ENCODE data around the gene HHLA2. TPM values are rescaled to one million over a fixed set of nuclear protein-coding genes. Genes with fewer than 3 reads are reported as not detected.

The HHLA2 gene, protein sequence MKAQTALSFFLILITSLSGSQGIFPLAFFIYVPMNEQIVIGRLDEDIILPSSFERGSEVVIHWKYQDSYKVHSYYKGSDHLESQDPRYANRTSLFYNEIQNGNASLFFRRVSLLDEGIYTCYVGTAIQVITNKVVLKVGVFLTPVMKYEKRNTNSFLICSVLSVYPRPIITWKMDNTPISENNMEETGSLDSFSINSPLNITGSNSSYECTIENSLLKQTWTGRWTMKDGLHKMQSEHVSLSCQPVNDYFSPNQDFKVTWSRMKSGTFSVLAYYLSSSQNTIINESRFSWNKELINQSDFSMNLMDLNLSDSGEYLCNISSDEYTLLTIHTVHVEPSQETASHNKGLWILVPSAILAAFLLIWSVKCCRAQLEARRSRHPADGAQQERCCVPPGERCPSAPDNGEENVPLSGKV
- 0.06 to 0.15 TPM (median 0.10 TPM) in 4 of 5 replicates, not detected in the other for total RNA-seq (2022; extraction: Qiagen RNA extraction)

DNA sequence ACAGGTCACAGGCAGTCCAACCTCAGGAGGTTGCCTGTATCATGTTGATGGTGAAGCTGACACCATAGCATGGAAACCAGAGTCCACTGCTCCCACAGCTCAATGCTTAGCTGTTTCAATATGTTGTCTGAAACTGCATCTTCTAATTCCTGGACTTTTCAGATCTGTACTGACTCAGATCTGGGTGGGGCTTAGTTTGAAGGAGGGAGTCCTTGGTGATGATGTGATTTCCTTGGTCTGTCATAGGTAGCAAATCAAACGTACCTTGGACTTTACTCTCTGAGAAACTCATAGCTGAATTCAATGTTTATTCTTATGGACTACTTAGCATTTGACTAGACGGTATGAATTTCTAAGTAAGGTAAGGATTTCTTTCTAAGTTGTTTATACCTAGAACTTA is at the start of gene HHLA2:
Gene HHLA2, plus strand, starts transcription at position 310 of the 400 bp plus-strand sequence. CDS start 55,266 bp downstream, outside the sequence.

Other genes starting within 250 kb of the HHLA2 start
- gene CD47, start 205.5 kb upstream of the HHLA2 start, total RNA-seq (2022; extraction: Qiagen RNA extraction): 34.0 to 39.2 TPM (median 37.9 TPM) in 5 replicates
- 36.2 to 55.3 TPM (median 43.2 TPM) in 5 replicates for gene IFT57, start 74.1 kb upstream of the HHLA2 start, total RNA-seq (2022; extraction: Qiagen RNA extraction)
- gene MYH15, start 214.0 kb downstream of the HHLA2 start, total RNA-seq (2022; extraction: Qiagen RNA extraction): 0.08 to 0.16 TPM (median 0.14 TPM) in 5 replicates